Endothelial cell of umbilical vein (primary cell): ENCODE data around the gene PLAA. TPM values are rescaled to one million over a fixed set of nuclear protein-coding genes. Genes with fewer than 3 reads are reported as not detected.

Source experiments
- BruUV-seq: library from RNA; stranded (reverse); fragments of 400-500 nt; replicated peaks from 2 replicates; lab custom pipeline; 2021; lab: Mats Ljungman, UMichigan
- CTCF ChIA-PET: fragments of 300-600, 350-600 bp; sonication (Branson Sonifier 250); formaldehyde crosslinking; loops from one replicate; lab custom pipeline; 2021; ENCODE audit warnings: antibody characterized with exemption, inconsistent platforms; lab: Charles Lee
- POLR2A ChIA-PET: fragments of 300-600, 350-600 bp; sonication (Branson Sonifier 250); formaldehyde crosslinking; loops from one replicate; lab custom pipeline; 2021; ENCODE audit warnings: antibody characterized with exemption, inconsistent platforms; lab: Charles Lee
- DNase-seq: peaks from one replicate; pipeline ENCODE4 v3.0.0-alpha.2; 2011; ENCODE audit warnings: low read depth, low spot score
- FAIRE-seq: peaks from 2 replicates; lab custom pipeline; 2011; peaks lifted over from hg19 to GRCh38; lab: Jason Lieb, UNC
- H2AFZ ChIP-seq: 2 replicates; pipeline ENCODE4 v1.6.0; 2012; ENCODE audit warnings: low read depth, low read length, control low read depth, inconsistent platforms
- H3K27ac ChIP-seq: 2 replicates; pipeline ENCODE4 v1.5.1; 2011; ENCODE audit warnings: low read depth, mild to moderate bottlenecking, control low read depth, low read length, moderate library complexity; ENCODE audit not compliant: insufficient read depth
- H3K27me3 ChIP-seq, 2 experiments: 2 replicates each; pipeline versions ENCODE4 v1.6.0 to v1.6.1; 2011; ENCODE audit warnings: low read length in 2 of 2, mixed read lengths in 1 of 2; ENCODE audit not compliant: control insufficient read depth in 2 of 2, insufficient read depth in 2 of 2
- H3K36me3 ChIP-seq, 2 experiments: 2 replicates in 1 of 2; 3 replicates in 1 of 2; pipeline ENCODE4 v1.5.1; 2011; ENCODE audit warnings: low read length in 2 of 2, mild to moderate bottlenecking in 1 of 2, moderate library complexity in 1 of 2; ENCODE audit not compliant: control insufficient read depth in 2 of 2, insufficient read depth in 2 of 2; ENCODE audit errors: extremely low read depth in 1 of 2
- H3K4me1 ChIP-seq: 3 replicates; pipeline ENCODE4 v1.5.1; 2011; ENCODE audit warnings: mild to moderate bottlenecking, low read length; ENCODE audit not compliant: control insufficient read depth, insufficient read depth; ENCODE audit errors: extremely low read depth
- H3K4me2 ChIP-seq: 2 replicates; pipeline ENCODE4 v1.6.1; 2011; ENCODE audit warnings: low read length, control low read depth, mixed read lengths; ENCODE audit not compliant: insufficient read depth
- H3K4me3 ChIP-seq, 3 experiments: fragments of 200-600 bp in 1 of 3; sonication (generic), shearing (Covaris generic) in 1 of 3; replicated peaks in 1 of 3; 2 replicates each; pipeline ENCODE4 v1.5.1; 2011 to 2016; ENCODE audit warnings: control low read depth in 3 of 3, low read length in 3 of 3, mild to moderate bottlenecking in 2 of 3, inconsistent platforms in 1 of 3, low read depth in 1 of 3, moderate library complexity in 1 of 3; ENCODE audit not compliant: insufficient read depth in 1 of 3
- H3K79me2 ChIP-seq: 2 replicates; pipeline ENCODE4 v1.6.0; 2012; ENCODE audit warnings: low read length, inconsistent platforms; ENCODE audit not compliant: control insufficient read depth, insufficient read depth
- H3K9ac ChIP-seq: replicated peaks from 2 replicates; pipeline ENCODE3; 2011; ENCODE audit warnings: low read length, control low read depth; ENCODE audit not compliant: insufficient read depth; ENCODE audit errors: extremely low read depth
- H3K9me1 ChIP-seq: replicated peaks from 3 replicates; pipeline ENCODE4 v1.6.0; 2011; ENCODE audit warnings: mild to moderate bottlenecking, low read length; ENCODE audit not compliant: control insufficient read depth, insufficient read depth; ENCODE audit errors: extremely low read depth
- H3K9me3 ChIP-seq: replicated peaks from 2 replicates; pipeline ENCODE4 v1.5.1; 2012; ENCODE audit warnings: low read length, inconsistent platforms; ENCODE audit not compliant: control insufficient read depth, insufficient read depth
- H4K20me1 ChIP-seq: replicated peaks from 2 replicates; pipeline ENCODE3; 2011; ENCODE audit warnings: mild to moderate bottlenecking, low read length; ENCODE audit not compliant: control insufficient read depth, insufficient read depth; ENCODE audit errors: extremely low read depth
- EZH2 ChIP-seq: IDR thresholded peaks from 2 replicates; pipeline ENCODE4 v1.6.1; 2012; ENCODE audit warnings: borderline replicate concordance, low read depth, mild to moderate bottlenecking, moderate library complexity, low read length, inconsistent platforms; ENCODE audit not compliant: severe bottlenecking
- FOS ChIP-seq: IDR thresholded peaks from 2 replicates; pipeline ENCODE4 v1.6.1; 2011; ENCODE audit warnings: mild to moderate bottlenecking, low read length, moderate library complexity, borderline replicate concordance; ENCODE audit not compliant: insufficient read depth
- GATA2 ChIP-seq: IDR thresholded peaks from 2 replicates; pipeline ENCODE4 v1.7.0; 2011; ENCODE audit warnings: low read depth, mild to moderate bottlenecking, moderate library complexity, mixed read lengths, low read length; ENCODE audit not compliant: insufficient read length, insufficient read depth
- JUN ChIP-seq: IDR thresholded peaks from 2 replicates; pipeline ENCODE4 v1.6.1; 2011; ENCODE audit warnings: borderline replicate concordance, low read depth; ENCODE audit not compliant: insufficient read length, insufficient read depth
- MYC ChIP-seq: IDR thresholded peaks from one replicate; pipeline ENCODE4 v1.6.1; 2011; ENCODE audit warnings: mild to moderate bottlenecking, low read depth, low read length
- POLR2A ChIP-seq: IDR thresholded peaks from 2 replicates; pipeline ENCODE4 v1.6.1; 2012; ENCODE audit warnings: low read depth, mild to moderate bottlenecking, control low read depth, low read length
- POLR2AphosphoS5 ChIP-seq: IDR thresholded peaks from 2 replicates; pipeline ENCODE4 v1.6.1; 2012; ENCODE audit warnings: low read depth, mild to moderate bottlenecking, control low read depth, low read length, moderate library complexity; ENCODE audit not compliant: insufficient read depth
- dilution Hi-C: fragments of 300-500 bp; cut with MboI; formaldehyde crosslinking; loops from one replicate; pipeline ENCODE4 v1.15.0; 2019; ENCODE audit warnings: low sequenced_read_pairs; ENCODE audit not compliant: extremely low pct_ligation_motif_present
- intact Hi-C: fragments of 100-400 bp; cut with micrococcal nuclease; formaldehyde crosslinking; loops from one replicate; pipeline ENCODE4 v1.10.0; 2022
- polyA plus RNA-seq, 4 experiments: library from polyadenylated mRNA; depleted of rRNA in 3 of 4; stranded (reverse) in 3 of 4; unstranded in 1 of 4; fragments of >200 nt; gene quantifications; 2 replicates each; pipeline versions ENCODE4 v1.2.1 to v1.2.3, GENCODE V29; 2011 to 2012; ENCODE audit warnings: missing spikeins in 1 of 4
- total RNA-seq: library from RNA; stranded (reverse); gene quantifications from 2 replicates; pipeline ENCODE4 v1.2.3, GENCODE V29; 2021
- TF ChIP-seq, protein P1 (sequence below): IDR thresholded peaks from 2 replicates; pipeline ENCODE4 v1.6.1; 2011; ENCODE audit not compliant: insufficient read depth, insufficient read length
- TF ChIP-seq, protein P2 (sequence below), 2 donors: IDR thresholded peaks; 1 replicate in 1 of 2; 2 replicates in 1 of 2; pipeline ENCODE4 v1.5.1; 2011; ENCODE audit warnings: low read length in 2 of 2, mild to moderate bottlenecking in 2 of 2, moderate library complexity in 2 of 2, control low read depth in 1 of 2, inconsistent platforms in 1 of 2, low read depth in 1 of 2; ENCODE audit not compliant: insufficient read depth in 1 of 2; ENCODE audit errors: extremely low read depth in 1 of 2

PLAA gene
- total and polyA plus RNA-seq, 2 donors (not counting 3 experiments of a cell fraction or from before 2014, with no cell fraction given): 15.6 to 36.9 TPM

DNA sequence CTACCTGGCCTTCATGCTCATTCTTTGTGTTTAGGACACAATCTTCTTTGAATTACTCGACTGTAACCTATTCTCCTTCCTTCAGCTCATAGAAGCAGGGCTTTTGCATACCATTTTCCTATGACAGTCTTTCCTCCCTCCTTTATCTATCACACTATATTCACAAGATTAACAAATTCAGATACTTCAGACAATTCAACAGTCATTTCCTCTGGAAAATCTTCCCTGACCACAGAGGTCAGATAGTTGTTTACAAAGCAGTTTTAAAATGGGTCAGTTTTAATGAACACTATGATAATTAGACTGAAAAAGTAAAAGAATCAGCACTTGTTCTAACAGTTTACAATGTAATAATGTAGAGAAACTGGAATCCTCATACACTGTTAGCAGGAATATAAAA lies 58.8 kb downstream of the PLAA start:
- H3K4me3 ChIP-seq: no peak overlapping the region
- H3K79me2 ChIP-seq: peaks cover 49% of the 10 kb centered on the region
- H3K4me2 ChIP-seq: peak overlapping the region; percentile 24
- H2AFZ ChIP-seq: no peak overlapping the region
- peaks cover 25% of the 10 kb centered on the region for H3K4me1 ChIP-seq
- intact Hi-C loops: no loop called here
- TF ChIP-seq POLR2A: no peak
- TF ChIP-seq FOS: no peak
- no peak for TF ChIP-seq EZH2
- TF ChIP-seq, protein P1, sequence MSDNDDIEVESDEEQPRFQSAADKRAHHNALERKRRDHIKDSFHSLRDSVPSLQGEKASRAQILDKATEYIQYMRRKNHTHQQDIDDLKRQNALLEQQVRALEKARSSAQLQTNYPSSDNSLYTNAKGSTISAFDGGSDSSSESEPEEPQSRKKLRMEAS: no peak
- H3K27me3 ChIP-seq: no peaks in the 10 kb centered on the region
- dilution Hi-C loops: no loop called here
- peak; percentile 6 for DNase-seq
- H3K9me1 ChIP-seq: no peaks in the 10 kb centered on the region
- ChIA-PET POLR2A (no interaction called here), CTCF (no interaction called here)
- H3K36me3 ChIP-seq: peaks cover 0 to under 1% of the 10 kb centered on the region in 2 experiments
- no peak for FAIRE-seq
- BruUV-seq: no TSS peak
- no peak overlapping the region for H3K9ac ChIP-seq
- no peaks in the 10 kb centered on the region for H4K20me1 ChIP-seq
- no peaks in the 10 kb centered on the region for H3K9me3 ChIP-seq
- H3K27ac ChIP-seq: no peak overlapping the region

DNA sequence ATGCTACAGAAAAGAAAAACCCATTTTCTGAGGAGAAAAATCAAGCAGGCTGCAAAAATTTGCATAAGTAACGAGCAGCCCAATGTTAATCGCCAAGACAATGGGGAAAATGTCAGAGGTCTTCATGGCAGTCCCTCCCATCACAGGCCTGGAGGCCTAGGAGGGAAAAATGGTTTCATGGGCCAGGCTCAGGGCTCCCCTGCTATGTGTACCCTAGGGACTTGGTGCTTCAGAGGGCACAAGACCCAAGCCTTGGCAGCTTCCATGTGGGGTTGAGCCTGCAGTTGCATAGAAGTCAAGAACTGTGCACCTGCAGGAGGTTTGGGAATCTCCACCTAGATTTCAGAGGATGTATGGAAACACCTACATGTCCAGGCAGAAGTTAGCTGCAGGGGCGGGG lies 64.9 kb downstream of the PLAA start:
- Histone ChIP-seq H3K4me1 (no peaks in the 10 kb centered on the region), H3K79me2 (peaks cover 5% of the 10 kb centered on the region), H3K4me2 (no peak overlapping the region), H2AFZ (no peak overlapping the region), H3K27me3 (no peaks in the 10 kb centered on the region), H3K4me3 (no peak overlapping the region), H3K9me3 (no peaks in the 10 kb centered on the region), H3K9ac (no peak overlapping the region), H3K36me3 (peaks cover 0 to 9% of the 10 kb centered on the region in 2 experiments), H4K20me1 (no peaks in the 10 kb centered on the region), H3K27ac (no peak overlapping the region), H3K9me1 (no peaks in the 10 kb centered on the region)
- TF ChIP-seq GATA2 (no peak), FOS (no peak), POLR2AphosphoS5 (no peak), POLR2A (no peak), JUN (no peak), EZH2 (no peak), MYC (no peak)
- TF ChIP-seq, protein P2, sequence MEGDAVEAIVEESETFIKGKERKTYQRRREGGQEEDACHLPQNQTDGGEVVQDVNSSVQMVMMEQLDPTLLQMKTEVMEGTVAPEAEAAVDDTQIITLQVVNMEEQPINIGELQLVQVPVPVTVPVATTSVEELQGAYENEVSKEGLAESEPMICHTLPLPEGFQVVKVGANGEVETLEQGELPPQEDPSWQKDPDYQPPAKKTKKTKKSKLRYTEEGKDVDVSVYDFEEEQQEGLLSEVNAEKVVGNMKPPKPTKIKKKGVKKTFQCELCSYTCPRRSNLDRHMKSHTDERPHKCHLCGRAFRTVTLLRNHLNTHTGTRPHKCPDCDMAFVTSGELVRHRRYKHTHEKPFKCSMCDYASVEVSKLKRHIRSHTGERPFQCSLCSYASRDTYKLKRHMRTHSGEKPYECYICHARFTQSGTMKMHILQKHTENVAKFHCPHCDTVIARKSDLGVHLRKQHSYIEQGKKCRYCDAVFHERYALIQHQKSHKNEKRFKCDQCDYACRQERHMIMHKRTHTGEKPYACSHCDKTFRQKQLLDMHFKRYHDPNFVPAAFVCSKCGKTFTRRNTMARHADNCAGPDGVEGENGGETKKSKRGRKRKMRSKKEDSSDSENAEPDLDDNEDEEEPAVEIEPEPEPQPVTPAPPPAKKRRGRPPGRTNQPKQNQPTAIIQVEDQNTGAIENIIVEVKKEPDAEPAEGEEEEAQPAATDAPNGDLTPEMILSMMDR (IDR thresholded peaks at IDR 0.05; ENCODE audit: extremely low read depth in 1 of 2, insufficient read depth in 1 of 2, low read depth in 1 of 2, low read length in 2 of 2): no peak
- TF ChIP-seq, protein P1: no peak
- intact Hi-C loops (no loop called here), dilution Hi-C loops (no loop called here)
- DNase-seq: no peak
- CTCF ChIA-PET: no interaction called here
- FAIRE-seq: no peak
- BruUV-seq: no TSS peak
- POLR2A ChIA-PET: no interaction called here
